ENCODE data around the gene DNAJC16. TPM values are rescaled to one million over a fixed set of nuclear protein-coding genes. Genes with fewer than 3 reads are reported as not detected.

DNAJC16 gene
- total and polyA plus RNA-seq, 2 of the 13 experiments (the other 11 are each of a cell fraction or from before 2014, with no cell fraction given): 11.4 to 15.4 TPM

GRCh38 chr1:15584489-15585363 is 58.1 kb downstream of the DNAJC16 start, which contains the start of gene AGMAT (continued):
- peak; percentile 91 for TF ChIP-seq ZFP91 (CRISPR knock-in tag; IDR thresholded peaks at IDR 0.05; ENCODE audit: borderline replicate concordance)
- no peak for TF ChIP-seq ZNF30 (CRISPR knock-in tag; IDR thresholded peaks at IDR 0.05)
- TF ChIP-seq JUNB (CRISPR knock-in tag; IDR thresholded peaks at IDR 0.05; ENCODE audit: borderline replicate concordance): no peak
- TF ChIP-seq GPBP1L1 (CRISPR knock-in tag; IDR thresholded peaks at IDR 0.05): no peak
- no peak for TF ChIP-seq THAP8 (CRISPR knock-in tag; IDR thresholded peaks at IDR 0.05; ENCODE audit: borderline replicate concordance)
- no peak for TF ChIP-seq ZNF337 (CRISPR knock-in tag; IDR thresholded peaks at IDR 0.05; ENCODE audit: borderline replicate concordance, low read depth)
- no peak for TF ChIP-seq TRIM22 (IDR thresholded peaks at IDR 0.05)
- no peak for TF ChIP-seq ZBTB21 (CRISPR knock-in tag; IDR thresholded peaks at IDR 0.05)
- TF ChIP-seq MYC (CRISPR knock-in tag; IDR thresholded peaks at IDR 0.05; ENCODE audit: borderline replicate concordance): peak; percentile 95
- peak; percentile 73; the same call in 1 of the 2 replicates for TF ChIP-seq TMF1 (CRISPR knock-in tag; IDR thresholded peaks at IDR 0.05; ENCODE audit: low read depth)
- peak; percentile 57; the same call in 1 of the 2 replicates for TF ChIP-seq ZBTB20 (CRISPR knock-in tag; IDR thresholded peaks at IDR 0.05; ENCODE audit: borderline replicate concordance, low read depth)
- peak; percentile 93 for TF ChIP-seq DMAP1 (CRISPR knock-in tag; IDR thresholded peaks at IDR 0.05)
- peak; percentile 79 for TF ChIP-seq TAF1 (CRISPR knock-in tag; IDR thresholded peaks at IDR 0.05)
- no peak for TF ChIP-seq ZNF7 (CRISPR knock-in tag; IDR thresholded peaks at IDR 0.05)
- TF ChIP-seq HNRNPLL (IDR thresholded peaks at IDR 0.05; ENCODE audit: low read depth, low read length, poor library complexity, severe bottlenecking): peak; percentile 38
- TF ChIP-seq EED (CRISPR knock-in tag; IDR thresholded peaks at IDR 0.05): peak; percentile 92; the same call in 1 of the 2 replicates
- no peak for TF ChIP-seq ZNF253 (CRISPR knock-in tag; IDR thresholded peaks at IDR 0.05; ENCODE audit: borderline replicate concordance)
- no peak for TF ChIP-seq AGO1 (IDR thresholded peaks at IDR 0.05; ENCODE audit: low read depth, low read length, poor library complexity, severe bottlenecking)
- peak; percentile 92 for TF ChIP-seq ZSCAN22 (CRISPR knock-in tag; IDR thresholded peaks at IDR 0.05)
- TF ChIP-seq ZBTB2 (CRISPR knock-in tag; IDR thresholded peaks at IDR 0.05; ENCODE audit: low read depth): no peak
- TF ChIP-seq ZNF143 (CRISPR knock-in tag; IDR thresholded peaks at IDR 0.05): peak; percentile 46; the same call in 1 of the 2 replicates
- peak; percentile 77 for TF ChIP-seq JUN (CRISPR knock-in tag; IDR thresholded peaks at IDR 0.05)
- TF ChIP-seq ZFP36 (IDR thresholded peaks at IDR 0.05; ENCODE audit: borderline replicate concordance, low read depth, low read length, partially characterized antibody): no peak

Data from HepG2 (cell line).